H9 (cell line): ENCODE measurements around the gene FOLH1. TPM values are rescaled to one million over a fixed set of nuclear protein-coding genes. Genes with fewer than 3 reads are reported as not detected.
"Not testable (repeated sequence)": the region's sequence is repeated elsewhere in the genome, so short reads cannot be mapped to it uniquely, and the experiment has no call there.

Source experiments
- DNase-seq: peaks from one replicate; pipeline ENCODE4 v3.0.0-alpha.2; 2017
- H2AFZ ChIP-seq: one replicate; pipeline ENCODE4 v1.6.1; 2013; ENCODE audit warnings: mild to moderate bottlenecking, low read length, control low read depth, moderate library complexity
- H2AK5ac ChIP-seq: 2 replicates; pipeline ENCODE4 v1.6.1; 2013; ENCODE audit warnings: low read length, control low read depth, mixed read lengths; ENCODE audit not compliant: insufficient read length
- H2BK120ac ChIP-seq: one replicate; pipeline ENCODE4 v1.6.1; 2013; ENCODE audit warnings: low read depth, mild to moderate bottlenecking, low read length, control low read depth, inconsistent platforms; ENCODE audit not compliant: poor library complexity, severe bottlenecking
- H2BK12ac ChIP-seq: 2 replicates; pipeline ENCODE4 v1.6.1; 2013; ENCODE audit warnings: low read length, control low read depth, mixed read lengths, low read depth; ENCODE audit not compliant: insufficient read length
- H2BK15ac ChIP-seq: 2 replicates; pipeline ENCODE4 v1.6.1; 2013; ENCODE audit warnings: low read depth, low read length, control low read depth
- H2BK20ac ChIP-seq: one replicate; pipeline ENCODE4 v1.6.1; 2013; ENCODE audit warnings: low read depth, mild to moderate bottlenecking, low read length, control low read depth, inconsistent platforms; ENCODE audit not compliant: poor library complexity, severe bottlenecking
- H2BK5ac ChIP-seq: 2 replicates; pipeline ENCODE4 v1.6.1; 2013; ENCODE audit warnings: low read length, control low read depth, mixed read lengths; ENCODE audit not compliant: insufficient read length
- H3K14ac ChIP-seq: 2 replicates; pipeline ENCODE4 v1.6.1; 2013; ENCODE audit warnings: low read length, control low read depth; ENCODE audit not compliant: insufficient read depth
- H3K18ac ChIP-seq: 2 replicates; pipeline ENCODE4 v1.6.1; 2013; ENCODE audit warnings: low read depth, mild to moderate bottlenecking, mixed read lengths, low read length, control low read depth; ENCODE audit not compliant: insufficient read length
- H3K23ac ChIP-seq: 2 replicates; pipeline ENCODE4 v1.6.1; 2013; ENCODE audit warnings: low read length, control low read depth, mixed read lengths, low read depth; ENCODE audit not compliant: insufficient read length
- H3K23me2 ChIP-seq: 2 replicates; pipeline ENCODE4 v1.6.1; 2013; ENCODE audit warnings: low read depth, mild to moderate bottlenecking, mixed read lengths, low read length, control low read depth; ENCODE audit not compliant: insufficient read length, poor library complexity, severe bottlenecking
- H3K27ac ChIP-seq: 2 replicates; pipeline ENCODE4 v1.5.1; 2013; ENCODE audit warnings: low read length, control low read depth, mixed read lengths, low read depth; ENCODE audit not compliant: insufficient read length
- H3K27me3 ChIP-seq: 2 replicates; pipeline ENCODE4 v1.6.1; 2013; ENCODE audit warnings: low read length, control low read depth, inconsistent platforms; ENCODE audit not compliant: insufficient read depth
- H3K4ac ChIP-seq: 2 replicates; pipeline ENCODE4 v1.6.1; 2013; ENCODE audit warnings: low read depth, mild to moderate bottlenecking, control low read depth, inconsistent platforms, low read length, moderate library complexity
- H3K4me1 ChIP-seq: 2 replicates; pipeline ENCODE4 v1.6.1; 2013; ENCODE audit warnings: low read length, control low read depth, inconsistent platforms; ENCODE audit not compliant: insufficient read depth
- H3K4me2 ChIP-seq: 2 replicates; pipeline ENCODE4 v1.6.1; 2013; ENCODE audit warnings: low read length, control low read depth, mixed read lengths; ENCODE audit not compliant: insufficient read length, insufficient read depth
- H3K56ac ChIP-seq: 2 replicates; pipeline ENCODE4 v1.6.1; 2013; ENCODE audit warnings: low read depth, mild to moderate bottlenecking, mixed read lengths, low read length, control low read depth; ENCODE audit not compliant: insufficient read length
- H3K79me1 ChIP-seq: 2 replicates; pipeline ENCODE4 v1.6.1; 2013; ENCODE audit warnings: low read depth, mild to moderate bottlenecking, moderate library complexity, low read length, control low read depth, inconsistent platforms; ENCODE audit not compliant: insufficient read depth, poor library complexity, severe bottlenecking
- H3K79me2 ChIP-seq: 2 replicates; pipeline ENCODE4 v1.6.1; 2013; ENCODE audit warnings: low read length, control low read depth, inconsistent platforms; ENCODE audit not compliant: insufficient read depth
- H3K9ac ChIP-seq: 2 replicates; pipeline ENCODE4 v1.6.1; 2013; ENCODE audit warnings: low read length, control low read depth, mixed read lengths; ENCODE audit not compliant: insufficient read length; ENCODE audit errors: extremely low read depth
- H3K9me3 ChIP-seq: one replicate; pipeline ENCODE4 v1.6.1; 2013; ENCODE audit warnings: low read depth, low read length, inconsistent platforms; ENCODE audit not compliant: control insufficient read depth
- H3T11ph ChIP-seq: one replicate; pipeline ENCODE4 v1.6.1; 2013; ENCODE audit warnings: mild to moderate bottlenecking, low read length, control low read depth, inconsistent platforms
- H4K20me1 ChIP-seq: one replicate; pipeline ENCODE4 v1.6.1; 2013; ENCODE audit not compliant: control insufficient read depth, insufficient read length, insufficient read depth
- H4K5ac ChIP-seq: 2 replicates; pipeline ENCODE4 v1.6.1; 2013; ENCODE audit warnings: low read depth, mild to moderate bottlenecking, mixed read lengths, low read length, control low read depth; ENCODE audit not compliant: insufficient read length
- H4K8ac ChIP-seq: replicated peaks from 2 replicates; pipeline ENCODE4 v1.6.1; 2013; ENCODE audit warnings: low read length, control low read depth, mixed read lengths, low read depth; ENCODE audit not compliant: insufficient read length
- H4K91ac ChIP-seq: 2 replicates; pipeline ENCODE4 v1.6.1; 2013; ENCODE audit warnings: low read depth, mild to moderate bottlenecking, moderate library complexity, mixed read lengths, low read length, control low read depth; ENCODE audit not compliant: insufficient read length
- H3K27ac Mint-ChIP-seq, 3 experiments: 2 replicates in 2 of 3; 3 replicates in 1 of 3; pipeline ENCODE4 v1.8.0; 2020 to 2021; ENCODE audit warnings: mixed read lengths in 3 of 3, mild to moderate bottlenecking in 1 of 3, moderate library complexity in 1 of 3
- H3K27me3 Mint-ChIP-seq: 2 replicates; pipeline ENCODE4 v1.8.0; 2021; ENCODE audit warnings: low read depth, mild to moderate bottlenecking, moderate library complexity, mixed read lengths
- H3K36me3 Mint-ChIP-seq, 3 experiments: 2 replicates in 2 of 3; 3 replicates in 1 of 3; pipeline ENCODE4 v1.8.0; 2020 to 2021; ENCODE audit warnings: low read depth in 3 of 3, mixed read lengths in 3 of 3; ENCODE audit not compliant: insufficient read depth in 1 of 3
- H3K4me1 Mint-ChIP-seq, 2 experiments: 2 replicates each; pipeline ENCODE4 v1.8.0; 2020; ENCODE audit warnings: mixed read lengths in 2 of 2
- H3K4me3 Mint-ChIP-seq, 2 experiments: 2 replicates in 1 of 2; 3 replicates in 1 of 2; pipeline ENCODE4 v1.8.0; 2020 to 2021; ENCODE audit warnings: mild to moderate bottlenecking in 2 of 2, mixed read lengths in 2 of 2, moderate library complexity in 1 of 2
- H3K9me3 Mint-ChIP-seq, 2 experiments: 2 replicates in 1 of 2; 3 replicates in 1 of 2; pipeline ENCODE4 v1.8.0; 2020; ENCODE audit warnings: mild to moderate bottlenecking in 2 of 2, mixed read lengths in 2 of 2, moderate library complexity in 1 of 2
- CTCF ChIP-seq: fragments of 200-600 bp; sonication (generic); conservative IDR thresholded peaks from 3 replicates; pipeline ENCODE4 v1.8.0; 2021; ENCODE audit warnings: antibody characterized with exemption, mild to moderate bottlenecking
- WGBS: extraction: QIAGEN DNeasy Blood & Tissue Kit; methylation state at CpG from one replicate; pipeline ENCODE4 v1.1.7; 2013; ENCODE audit warnings: missing lambda C conversion rate, low lambda C conversion rate, mixed read lengths; ENCODE audit not compliant: insufficient read length; ENCODE audit errors: extremely low coverage; 5-methylcytosine and 5-hydroxymethylcytosine counted together
- total RNA-seq: library from RNA; stranded (reverse); gene quantifications from 2 replicates; pipeline ENCODE4 v1.2.1, GENCODE V29; 2021

The FOLH1 gene
- total RNA-seq, 1 experiment from 2014 or later: not detected

- no peak overlapping the region for H4K91ac ChIP-seq
- no peak overlapping the region for H4K8ac ChIP-seq
- no peak overlapping the region for H3K56ac ChIP-seq
- H3K4me1 ChIP-seq: no peaks in the 10 kb centered on the region
- no peak overlapping the region for H3T11ph ChIP-seq
- no peaks in the 10 kb centered on the region for H3K4me1 Mint-ChIP-seq
- H2BK15ac ChIP-seq: no peak overlapping the region
- H3K4me3 Mint-ChIP-seq: no peak overlapping the region
- no peaks in the 10 kb centered on the region; the same call in 1 of the 2 replicates for H3K27me3 Mint-ChIP-seq
- WGBS: no CpG with 5 or more reads among the region's 2 CpGs
- no peak for TF ChIP-seq CTCF
- no peak overlapping the region for H2AFZ ChIP-seq
- H2BK5ac ChIP-seq: no peak overlapping the region
- no peak overlapping the region for H2BK120ac ChIP-seq
- H3K36me3 Mint-ChIP-seq: peaks cover 0 to 8% (median 4%) of the 10 kb centered on the region in 3 experiments; a peak in 5 of 7 replicates
- no peak overlapping the region for H3K9ac ChIP-seq
- no peak overlapping the region for H3K14ac ChIP-seq
- no peak overlapping the region for H2BK20ac ChIP-seq
- H3K79me1 ChIP-seq: no peaks in the 10 kb centered on the region
- H3K23ac ChIP-seq: no peak overlapping the region
- H4K5ac ChIP-seq: no peak overlapping the region
- no peak overlapping the region for H3K27ac ChIP-seq
- no peak for DNase-seq
- peaks cover 71 to 76% of the 10 kb centered on the region in 2 experiments for H3K9me3 Mint-ChIP-seq
- no peak overlapping the region for H3K4me2 ChIP-seq
- H3K27me3 ChIP-seq: no peaks in the 10 kb centered on the region
- H3K27ac Mint-ChIP-seq: no peak overlapping the region
- no peak overlapping the region for H3K4ac ChIP-seq
- H2BK12ac ChIP-seq: no peak overlapping the region
- no peaks in the 10 kb centered on the region for H4K20me1 ChIP-seq
- H3K18ac ChIP-seq: no peak overlapping the region
- no peak overlapping the region for H2AK5ac ChIP-seq
- H3K23me2 ChIP-seq: no peaks in the 10 kb centered on the region
- H3K9me3 ChIP-seq: no peaks in the 10 kb centered on the region
- H3K79me2 ChIP-seq: no peaks in the 10 kb centered on the region
Measured at GRCh38 chr11:49213026-49213560, 4.7 kb upstream of the FOLH1 start.

GRCh38 chr11:49206999-49207398 lies 1.4 kb downstream of the FOLH1 start:
- H3K27ac Mint-ChIP-seq, H3K4me2 ChIP-seq, H2BK5ac ChIP-seq, H2BK12ac ChIP-seq, H3K18ac ChIP-seq, H4K91ac ChIP-seq, H2BK15ac ChIP-seq, H3K14ac ChIP-seq, H3K79me1 ChIP-seq, H4K8ac ChIP-seq, H3K27me3 Mint-ChIP-seq, H3K79me2 ChIP-seq, DNase-seq, H3K4ac ChIP-seq, H3K9ac ChIP-seq, H3K23me2 ChIP-seq, H2AK5ac ChIP-seq, H3K23ac ChIP-seq, H3K27me3 ChIP-seq, H4K5ac ChIP-seq, H3K4me1 Mint-ChIP-seq, H3K9me3 ChIP-seq, H3K4me3 Mint-ChIP-seq, H3K56ac ChIP-seq, H3K27ac ChIP-seq, H3T11ph ChIP-seq, H2AFZ ChIP-seq, H2BK120ac ChIP-seq, H3K4me1 ChIP-seq, H2BK20ac ChIP-seq, H4K20me1 ChIP-seq: not testable (repeated sequence)
- no CpG with 5 or more reads among the region's 6 CpGs for WGBS
- Mint-ChIP-seq H3K9me3 (peaks cover 69 to 80% of the 10 kb centered on the region in 2 experiments), H3K36me3 (peaks cover 0 to 12% (median 0%) of the 10 kb centered on the region in 3 experiments; a peak in 4 of 7 replicates)
